Choroid plexus epithelial cell (primary cell): Measurements from ENCODE around the gene AFAP1L2.

ENCODE experiments used
- DNase-seq: peaks from one replicate; pipeline ENCODE4 v3.0.0-alpha.2; 2010; ENCODE audit warnings: low read depth
- H3K4me3 ChIP-seq: 2 replicates; pipeline ENCODE4 v1.5.1; 2011; ENCODE audit warnings: low read depth, mild to moderate bottlenecking, control low read depth, low read length, moderate library complexity
- CTCF ChIP-seq: conservative IDR thresholded peaks from 2 replicates; pipeline ENCODE4 v1.5.1; 2011; ENCODE audit warnings: low read depth, mild to moderate bottlenecking, control low read depth, inconsistent platforms, low read length, moderate library complexity

The AFAP1L2 gene

GRCh38 chr10:114401195-114401791, 3.0 kb downstream of the AFAP1L2 start:
- no peak overlapping the region for H3K4me3 ChIP-seq
- peak; percentile 75 for DNase-seq
- no peak for TF ChIP-seq CTCF

GRCh38 chr10:114400091-114400490, 4.2 kb downstream of the AFAP1L2 start:
- no peak for TF ChIP-seq CTCF
- DNase-seq: peak; percentile 38
- H3K4me3 ChIP-seq: no peak overlapping the region

GRCh38 chr10:114399576-114399975, 4.7 kb downstream of the AFAP1L2 start:
- DNase-seq: no peak

GRCh38 chr10:114398587-114399331, 5.5 kb downstream of the AFAP1L2 start:
- no peak for DNase-seq
- H3K4me3 ChIP-seq: no peak overlapping the region
- TF ChIP-seq CTCF: no peak

More at GRCh38 chr10:114399576-114399975, 4.7 kb downstream of the AFAP1L2 start:
- no peak for TF ChIP-seq CTCF
- no peak overlapping the region for H3K4me3 ChIP-seq

GRCh38 chr10:114397651-114398145, 6.6 kb downstream of the AFAP1L2 start:
- no peak overlapping the region for H3K4me3 ChIP-seq
- TF ChIP-seq CTCF: peak; percentile 41
- DNase-seq: peak; percentile 69

GRCh38 chr10:114396464-114396863, 7.8 kb downstream of the AFAP1L2 start:
- no peak overlapping the region for H3K4me3 ChIP-seq
- TF ChIP-seq CTCF: no peak
- no peak for DNase-seq
